Epidermal melanocyte (primary cell): ENCODE data around the gene INO80B.
"Not testable (repeated sequence)": the region's sequence is repeated elsewhere in the genome, so short reads cannot be mapped to it uniquely, and the experiment has no call there.

Experiments
- DNase-seq: peaks from one replicate; pipeline ENCODE4 v3.0.0; 2011; ENCODE audit warnings: low spot score; ENCODE audit not compliant: insufficient read length

INO80B gene

DNA sequence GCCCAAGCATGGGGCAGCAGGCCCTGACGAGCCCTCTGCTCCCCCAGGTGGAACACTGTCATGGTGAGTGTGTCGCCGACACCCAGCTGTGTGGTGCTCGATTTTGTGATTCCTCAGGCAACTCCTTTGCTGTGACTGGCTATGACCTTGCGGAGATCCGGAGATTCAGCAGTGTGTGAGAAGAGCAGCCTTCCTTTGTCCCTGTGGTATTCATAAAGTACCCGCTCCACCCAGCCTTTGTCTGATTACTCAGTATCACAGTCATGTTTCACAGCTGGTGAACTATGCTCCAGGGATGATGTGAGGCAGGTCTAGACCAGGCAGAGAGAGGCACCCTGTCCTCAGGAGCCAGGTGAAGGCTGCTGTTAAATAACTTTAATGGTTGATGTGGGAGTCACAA is 29.4 kb upstream of the INO80B start:
- DNase-seq = no peak

DNA sequence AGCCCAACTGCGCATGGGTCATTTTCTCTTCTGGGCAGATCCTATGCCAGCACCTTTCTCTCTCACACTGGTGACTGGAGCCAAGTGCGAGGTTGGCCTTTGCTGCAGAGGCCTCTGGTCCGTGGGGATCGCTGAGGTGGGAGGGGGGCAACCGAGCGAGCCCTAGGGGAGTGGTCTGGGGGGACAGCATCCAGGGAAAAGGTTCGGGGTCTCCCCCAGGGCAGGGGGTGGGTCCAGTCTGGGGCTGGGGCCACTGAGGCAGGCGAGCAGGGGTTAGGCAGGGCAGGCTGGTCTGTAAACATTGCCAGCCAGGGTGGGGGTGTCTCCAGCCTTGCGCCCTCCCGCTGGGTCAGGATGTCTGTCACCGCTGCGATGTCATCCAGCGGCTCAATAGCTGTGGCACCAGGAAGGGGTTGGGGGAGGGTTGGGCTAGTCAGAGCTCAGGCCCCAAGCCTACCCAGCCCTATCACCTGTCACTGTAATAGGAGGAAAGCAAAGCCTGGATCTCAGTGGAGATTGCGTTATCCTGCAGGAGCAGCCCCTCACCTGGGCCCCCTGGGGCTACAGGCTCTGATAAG is 28.6 kb upstream of the INO80B start:
- no peak for DNase-seq

DNA sequence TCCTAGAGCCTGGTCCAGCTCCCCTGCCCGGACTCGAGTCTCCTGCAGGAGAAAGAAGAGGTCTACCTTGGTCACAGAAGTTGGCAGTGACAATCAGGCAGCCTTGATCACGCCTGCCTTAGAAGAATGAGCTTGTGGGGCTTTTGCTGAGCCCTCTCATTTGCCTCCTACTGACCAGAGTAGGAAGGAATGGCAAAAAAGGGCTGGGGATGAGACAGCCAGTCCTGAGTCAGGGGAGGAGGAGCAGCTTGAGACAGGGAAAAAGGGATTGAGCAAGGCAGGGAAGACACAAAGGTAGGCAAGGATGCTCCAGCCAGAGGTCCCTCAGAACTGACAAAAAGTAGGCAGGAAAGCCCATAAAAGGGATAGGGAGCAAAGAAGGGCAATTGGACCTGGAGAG is 27.3 kb upstream of the INO80B start:
- DNase-seq = no peak

DNA sequence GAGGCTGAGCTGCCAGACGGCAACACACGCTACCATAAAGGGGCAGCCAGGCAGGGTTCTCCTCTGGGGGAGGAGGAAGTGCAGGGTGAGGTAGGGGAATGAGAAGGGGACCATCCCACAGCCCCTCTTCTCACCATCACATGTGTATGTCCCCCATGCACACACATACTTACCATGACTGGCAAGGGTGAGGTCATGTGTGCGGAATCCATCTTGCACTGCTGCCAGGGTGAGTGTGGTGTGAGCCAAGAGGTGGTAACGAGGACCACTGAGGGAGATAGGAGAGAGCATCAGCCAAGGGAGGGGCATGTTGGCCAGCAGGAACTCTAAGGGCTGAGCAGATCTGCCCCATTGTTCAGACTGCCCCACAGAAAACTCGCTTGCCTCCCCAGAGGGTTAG is 26.2 kb upstream of the INO80B start:
- no peak for DNase-seq

DNA sequence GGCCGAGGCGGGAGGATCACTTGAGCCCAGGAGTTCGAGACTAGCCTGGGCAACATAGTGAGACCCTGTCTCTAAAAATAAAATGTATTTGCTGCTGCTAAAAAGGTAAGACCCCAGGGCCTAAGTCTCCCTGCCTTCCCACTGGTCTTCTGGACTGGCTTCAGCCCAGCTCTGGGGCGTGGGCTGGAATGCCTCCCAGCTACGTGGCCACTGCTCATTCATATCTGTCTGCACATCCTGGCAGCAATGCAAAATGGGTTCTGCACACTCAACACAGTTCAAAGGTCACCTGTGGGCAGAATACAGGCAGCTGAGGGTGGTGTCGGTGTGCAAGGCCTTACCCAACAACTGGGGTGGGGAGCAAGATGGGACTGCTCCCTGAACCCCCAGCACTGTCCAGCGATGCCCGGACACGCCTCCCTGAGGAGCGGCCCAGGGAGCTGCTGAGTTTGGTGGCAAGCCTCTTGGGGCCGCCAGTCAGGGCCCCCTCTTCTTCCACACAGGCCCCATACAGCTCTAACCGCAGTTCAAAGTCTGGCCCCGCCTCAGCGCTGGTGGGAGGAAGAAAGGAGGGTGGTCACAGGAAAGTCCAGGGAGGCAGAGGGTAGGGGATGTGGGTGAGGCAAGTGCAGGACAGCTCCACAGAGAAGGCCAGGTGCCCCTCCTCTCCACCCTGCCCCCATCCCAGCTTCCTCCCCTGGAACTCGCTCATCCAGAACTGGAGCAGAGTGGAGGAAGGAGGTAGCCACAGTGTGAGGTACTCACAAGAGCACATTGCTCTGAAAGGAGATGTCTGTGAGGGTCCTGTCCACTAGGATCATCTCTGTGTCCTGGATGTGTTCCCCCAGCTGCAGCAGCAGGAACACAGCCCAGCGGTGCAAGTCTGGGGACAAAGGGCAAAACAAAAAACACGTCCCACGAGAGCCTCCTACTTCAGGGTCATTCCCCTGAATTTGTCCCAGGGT is 25.1 kb upstream of the INO80B start:
- no peak for DNase-seq

DNA sequence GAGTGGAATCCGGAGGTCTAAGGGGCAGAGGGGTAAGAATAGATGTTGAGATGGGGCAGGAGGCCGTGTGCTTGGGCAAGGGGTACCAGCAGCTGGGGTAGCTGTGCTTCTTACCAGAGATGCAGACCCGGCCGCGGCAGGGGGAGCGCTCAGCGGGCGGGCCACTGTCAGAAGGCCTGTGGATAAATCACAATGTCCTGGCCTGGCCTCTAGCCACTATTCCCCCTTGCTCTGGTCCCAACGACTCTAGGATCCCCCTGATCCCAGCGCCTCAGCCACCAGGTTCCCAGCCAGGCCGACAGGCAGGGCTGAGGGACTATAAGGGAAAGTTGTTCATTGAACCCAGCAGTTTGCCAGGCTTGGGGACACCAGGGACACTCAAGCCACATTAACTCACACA is 24.4 kb upstream of the INO80B start:
- DNase-seq = no peak

DNA sequence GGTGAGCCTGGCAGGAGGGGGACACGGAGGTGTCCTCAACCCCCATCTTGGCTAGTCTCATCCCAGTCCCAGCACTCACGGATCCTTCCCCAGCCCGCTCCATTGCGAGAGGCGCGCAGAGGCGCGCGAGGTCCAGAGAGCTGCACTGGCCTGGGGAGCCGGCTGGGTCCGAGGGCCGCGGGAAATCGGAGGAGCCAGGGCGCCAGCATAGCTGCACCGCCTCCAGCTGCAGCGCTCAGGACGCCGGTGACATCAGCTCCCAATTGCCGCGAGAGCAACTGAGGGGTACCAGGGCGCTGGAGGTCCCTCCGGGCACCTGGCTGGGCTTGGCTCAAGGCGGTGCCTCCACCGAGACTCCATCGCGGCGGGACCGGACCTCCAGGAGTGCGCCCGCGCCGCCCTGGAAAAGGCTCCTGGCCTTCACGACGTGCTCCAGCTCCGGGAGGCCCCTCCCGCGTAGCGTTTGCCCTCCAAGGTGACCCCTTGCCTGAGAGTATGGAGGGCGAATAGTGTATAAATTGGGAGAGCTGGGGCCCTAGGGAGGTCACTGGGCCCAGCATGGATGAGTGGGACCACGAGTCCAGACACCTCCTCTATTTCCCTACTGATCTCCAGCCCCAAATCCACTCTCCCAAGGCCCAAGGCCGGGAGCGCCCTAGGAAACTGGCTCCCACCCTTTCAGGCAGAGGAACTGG is 18.6 kb upstream of the INO80B start:
- no peak for DNase-seq

DNA sequence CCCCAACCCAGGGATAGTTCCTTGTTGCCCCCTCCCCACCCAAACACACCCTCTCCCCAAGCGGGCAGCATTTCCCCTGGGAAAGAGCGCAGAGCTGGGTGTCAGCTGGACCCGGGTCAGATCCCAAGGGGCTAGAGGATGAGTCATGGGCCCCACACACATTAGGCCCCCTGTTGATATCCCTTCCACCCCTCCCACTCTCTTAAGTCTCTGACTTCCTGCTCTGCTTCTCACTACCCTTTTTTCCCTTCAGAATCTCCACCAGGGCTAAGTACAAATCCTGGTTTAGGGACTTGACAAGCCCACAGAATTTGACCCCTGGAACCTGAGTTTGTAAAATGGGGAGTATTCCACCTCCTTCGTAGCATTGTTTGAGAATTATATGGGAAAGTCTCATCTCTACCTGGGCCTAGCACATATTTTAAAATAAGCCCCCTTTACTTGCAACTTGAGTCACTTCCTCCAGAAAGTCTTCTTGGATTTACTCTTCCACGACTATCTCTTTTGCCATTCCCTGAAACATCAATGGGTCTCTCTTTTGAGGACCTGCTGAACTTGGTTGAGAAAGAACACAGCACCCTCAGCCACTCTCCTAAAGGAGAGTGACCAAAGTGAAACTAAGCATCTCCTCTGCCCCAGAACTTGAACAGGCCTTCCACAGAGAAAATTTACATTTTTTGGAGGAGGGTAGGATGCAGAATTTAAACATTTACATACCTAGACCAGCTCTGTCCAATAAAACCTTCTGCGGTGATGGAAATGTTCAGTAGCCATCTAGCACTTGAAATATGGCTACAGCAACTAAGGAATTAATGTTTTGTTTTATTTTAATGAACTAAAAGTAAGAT is 17.8 kb upstream of the INO80B start:
- peak; percentile 16 for DNase-seq

DNA sequence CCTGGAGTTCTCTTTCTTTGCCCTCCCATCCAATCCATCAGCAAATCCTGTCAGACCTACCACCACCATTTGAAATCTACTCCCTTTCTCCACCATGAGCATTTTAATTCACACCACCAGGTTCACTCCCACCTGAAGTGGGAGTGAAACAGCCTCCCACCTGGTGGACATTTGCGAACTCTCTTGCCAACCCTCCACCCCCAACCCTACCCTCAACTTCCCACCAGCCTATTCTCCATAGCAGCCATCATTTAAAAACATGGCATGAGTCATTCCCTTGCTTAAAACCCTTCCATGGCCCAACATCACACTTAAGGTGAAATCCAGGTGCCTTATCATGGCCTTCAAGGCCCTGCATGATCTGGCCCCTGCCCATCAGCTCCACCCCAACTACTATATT is 16.6 kb upstream of the INO80B start:
- no peak for DNase-seq

DNA sequence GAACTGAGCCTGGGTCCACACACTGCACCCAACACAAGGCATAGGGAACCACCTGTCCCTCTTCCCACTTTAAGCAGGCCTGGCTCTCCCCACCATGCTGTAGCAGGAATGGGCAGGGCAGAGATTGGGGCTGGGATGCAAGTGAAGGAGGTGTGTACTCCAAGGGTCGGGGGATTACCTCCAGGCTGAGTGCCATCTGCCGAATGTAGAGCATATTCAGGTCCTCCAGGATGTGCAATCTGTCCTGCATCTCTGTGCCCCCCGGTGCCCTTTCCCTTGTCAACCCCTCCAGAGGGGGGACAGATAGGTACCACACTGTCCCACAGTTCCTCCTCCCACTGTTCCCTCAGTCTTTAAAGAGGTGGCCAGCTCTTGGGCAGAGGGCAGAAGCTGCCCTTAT is 15.5 kb upstream of the INO80B start:
- DNase-seq = no peak

DNA sequence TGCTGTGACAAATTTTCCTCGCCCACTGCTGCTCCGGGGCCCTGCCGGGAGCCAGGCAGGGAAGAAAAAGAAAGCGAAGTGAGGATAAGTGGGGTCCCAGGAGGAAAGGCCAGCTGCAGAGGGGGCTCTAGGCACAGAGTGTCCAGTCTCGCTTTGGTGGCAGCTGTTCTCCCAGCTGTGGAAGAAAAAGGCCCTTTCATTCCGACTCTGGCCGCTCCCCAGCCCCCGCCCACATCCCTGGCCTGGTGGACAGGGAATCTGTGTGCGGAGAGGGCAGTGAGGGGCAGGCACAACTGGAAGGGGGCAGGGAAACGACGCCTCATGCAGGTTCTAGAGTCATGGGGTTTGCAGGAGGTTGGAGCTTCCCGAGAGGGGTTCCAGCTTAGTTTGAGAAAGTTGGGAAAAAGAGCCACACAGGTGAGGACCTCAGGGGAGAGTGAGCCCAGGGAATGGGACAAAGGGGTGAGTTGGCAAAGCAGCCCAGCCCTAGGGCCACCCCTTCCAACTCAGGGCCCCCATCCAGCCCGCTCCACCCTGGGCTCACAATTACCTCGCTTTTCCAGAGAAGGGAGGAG is 15.0 kb upstream of the INO80B start:
- DNase-seq = peak; percentile 90

DNA sequence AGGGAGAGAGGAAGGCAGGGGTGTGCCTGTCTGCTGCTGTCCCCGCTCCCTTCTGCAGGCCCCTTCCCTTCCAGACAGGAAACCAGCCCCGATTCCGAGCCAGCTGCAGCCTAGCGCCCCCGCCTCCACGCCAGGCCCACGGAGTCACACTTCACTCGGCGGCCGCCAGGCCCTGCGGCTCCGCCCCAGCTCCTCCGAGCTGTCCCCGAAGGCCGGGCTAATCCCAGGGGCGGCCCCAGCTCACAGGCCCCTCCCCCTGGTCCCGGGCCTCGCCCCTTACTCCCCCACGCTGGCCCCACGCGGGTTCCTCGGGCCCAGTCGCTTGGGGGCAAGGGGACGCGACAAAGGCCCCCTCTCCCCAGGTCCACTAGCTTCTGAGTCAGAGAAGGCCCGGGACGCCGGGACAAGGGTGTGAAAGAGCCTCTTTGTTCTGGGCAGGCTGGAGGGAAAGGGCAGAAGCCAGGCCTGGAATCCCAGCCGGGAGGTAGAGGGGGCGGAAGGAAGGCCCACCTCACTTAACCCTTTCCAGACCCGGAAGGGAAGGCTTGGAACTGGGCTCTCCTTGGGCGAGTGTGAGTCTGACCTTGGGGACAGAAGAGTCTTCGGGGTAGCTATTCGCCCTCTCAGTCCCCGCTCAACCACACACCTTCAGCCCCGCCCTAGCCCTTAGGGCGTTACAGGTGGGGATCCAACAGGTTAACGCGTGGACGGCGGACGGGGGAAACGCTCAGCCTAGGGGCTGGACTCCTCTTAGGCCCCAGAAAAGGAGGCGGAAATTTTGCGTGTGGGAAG is 14.3 kb upstream of the INO80B start:
- peak; percentile 99 for DNase-seq

DNA sequence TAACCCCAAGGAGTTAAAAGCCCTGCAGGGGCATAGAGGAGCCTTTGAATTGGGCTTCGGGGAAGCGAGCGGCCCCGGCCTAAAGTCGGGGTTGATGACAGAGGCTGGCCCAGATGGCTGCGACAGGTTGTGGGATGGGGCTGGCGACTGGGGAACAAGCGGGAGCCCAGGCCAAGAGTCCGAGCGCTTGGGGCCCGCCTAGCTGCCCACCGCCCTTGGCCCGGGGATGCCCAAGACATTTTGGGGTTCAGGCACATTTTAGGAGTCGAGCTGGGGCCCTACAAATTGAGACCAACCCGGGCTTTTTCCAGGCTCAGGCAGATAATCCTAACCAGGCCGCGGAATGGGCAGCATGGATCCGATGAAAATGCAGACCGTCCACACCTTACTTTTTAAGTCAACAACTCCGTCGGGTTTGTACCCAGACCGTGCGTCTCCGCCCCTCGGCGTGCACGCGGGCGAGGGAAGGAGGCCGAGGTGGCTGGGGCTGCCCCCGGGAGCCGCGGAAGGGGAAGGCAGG is 13.7 kb upstream of the INO80B start:
- no peak for DNase-seq

DNA sequence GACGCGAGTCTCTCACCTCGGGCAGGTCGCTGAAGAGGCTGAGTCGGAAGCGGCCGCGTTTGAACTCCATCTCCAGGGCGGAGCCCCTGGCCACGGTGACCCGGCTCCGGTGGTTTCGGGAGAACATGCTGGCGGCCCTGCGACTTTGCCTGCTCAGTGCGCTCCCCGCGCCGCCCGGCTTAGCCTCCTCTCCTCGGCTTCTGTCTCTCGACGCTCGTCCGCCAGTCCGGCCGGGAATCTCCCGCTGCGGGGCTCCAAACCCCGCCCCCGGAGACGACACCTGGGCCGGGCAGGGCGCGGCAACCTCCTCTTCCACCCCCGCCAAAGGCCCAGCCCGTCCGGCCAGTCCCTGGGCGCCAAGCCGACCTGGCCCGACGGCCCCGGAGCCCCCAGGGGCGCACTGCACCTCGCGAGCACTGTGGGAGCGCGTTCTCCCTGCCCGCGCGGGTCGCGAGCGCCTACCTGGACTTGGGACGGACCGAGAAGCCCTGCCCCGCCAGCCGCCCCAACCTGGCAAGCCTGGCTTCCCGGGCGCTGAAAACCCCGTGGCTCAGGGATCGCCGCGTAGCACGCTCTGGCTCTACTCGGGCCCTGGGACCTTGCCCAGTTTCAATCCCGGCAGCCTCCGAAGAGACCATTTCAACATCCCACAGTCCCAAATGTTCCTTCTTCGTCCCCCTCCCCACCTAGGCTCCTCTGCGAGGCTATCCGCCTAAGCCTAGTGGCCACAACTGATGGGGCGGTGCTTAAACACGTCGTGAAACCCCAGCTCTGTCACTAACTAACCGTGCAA is 13.0 kb upstream of the INO80B start, which contains the start of gene RTKN:
TSS of gene RTKN (minus strand) at position 248 of the 793 bp plus-strand sequence. CDS start at position 127, 121 bp downstream.
- DNase-seq = no peak

DNA sequence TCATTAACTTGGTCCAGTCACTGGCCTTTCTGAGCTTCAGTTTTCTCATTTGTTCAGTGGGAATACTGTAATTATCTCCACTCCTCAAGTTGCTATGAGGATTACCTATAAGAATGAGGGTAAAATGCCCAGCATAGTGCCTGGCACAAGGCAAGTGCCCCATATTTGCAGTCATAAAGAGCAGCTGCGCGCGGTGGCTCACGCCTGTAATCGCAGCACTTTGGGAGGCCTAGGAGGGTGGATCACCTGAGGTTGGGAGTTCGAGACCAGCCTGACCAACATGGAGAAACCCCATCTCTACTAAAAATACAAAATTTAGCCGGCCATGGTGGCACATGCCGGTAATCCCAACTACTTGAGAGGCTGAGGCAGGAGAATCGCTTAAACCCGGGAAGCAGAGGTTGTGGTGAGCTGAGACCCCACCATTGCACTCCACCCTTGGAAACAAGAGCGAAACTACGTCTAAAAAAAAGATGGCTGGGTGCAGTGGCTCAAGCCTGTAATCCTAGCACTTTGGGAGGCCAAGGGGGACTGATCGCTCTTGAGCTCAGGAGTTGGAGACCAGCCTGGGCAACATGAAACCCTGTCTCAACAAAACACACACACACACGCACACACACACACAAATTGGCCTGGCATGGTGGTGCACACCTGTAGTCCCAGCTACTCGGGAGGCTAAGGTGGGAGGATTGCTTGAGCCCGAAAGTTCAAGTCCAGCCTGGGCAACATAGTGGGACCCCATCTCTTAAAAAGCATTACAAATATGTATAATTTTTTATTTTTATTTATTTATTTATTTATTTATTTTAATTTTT is 12.2 kb upstream of the INO80B start:
- not testable (repeated sequence) for DNase-seq

DNA sequence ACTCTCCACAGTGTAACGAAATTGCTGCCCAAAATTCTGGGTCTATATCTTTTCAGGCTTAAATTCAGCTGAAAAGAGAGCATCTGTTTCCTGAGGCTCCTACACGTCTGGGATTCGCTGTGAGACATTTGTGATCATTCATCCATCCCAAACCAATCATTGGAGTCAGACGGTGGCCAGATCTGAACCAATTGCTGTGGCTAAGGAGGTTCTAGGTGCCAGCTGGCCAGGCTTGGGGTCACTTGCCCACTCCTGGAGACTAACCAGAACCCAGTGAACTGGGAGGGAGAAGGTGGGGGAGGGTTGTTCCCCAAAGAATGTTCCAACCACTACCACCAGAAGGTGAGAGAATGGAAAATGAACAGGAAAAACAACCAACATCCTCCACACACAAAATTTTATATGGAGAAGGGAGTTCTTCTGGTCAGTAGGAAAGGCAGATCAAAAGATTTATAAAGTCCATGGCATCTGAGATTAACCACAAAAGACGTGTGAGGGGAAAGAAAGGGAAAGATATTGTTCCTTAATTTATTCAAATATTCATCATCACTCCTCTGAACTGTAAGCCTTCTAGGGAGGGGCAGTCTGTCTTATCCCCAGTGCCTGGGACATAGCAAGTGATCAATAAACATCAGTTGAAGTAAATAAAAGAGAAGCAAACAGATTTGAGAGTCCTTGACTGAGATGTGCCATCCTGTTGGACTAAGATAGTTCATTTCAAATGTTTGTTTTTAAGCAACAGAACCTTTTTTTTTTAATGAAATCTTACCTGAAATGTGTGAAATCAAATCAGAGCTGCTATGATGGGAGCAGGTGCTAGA is 10.2 kb upstream of the INO80B start:
- no peak for DNase-seq
